Esophagus mucosa (tissue), 1 donor: ENCODE results near the gene CD1E. TPM values are rescaled to one million over a fixed set of nuclear protein-coding genes. Genes with fewer than 3 reads are reported as not detected.
"Not testable (repeated sequence)": the region's sequence is repeated elsewhere in the genome, so short reads cannot be mapped to it uniquely, and the experiment has no call there.

Experiments
- ATAC-seq: fragments of 200-7000 bp; cut with Tn5 transposase; one replicate; pipeline ENCODE4 v1.9.1; 2020
- total RNA-seq: library from RNA; stranded (reverse); gene quantifications from one replicate; pipeline ENCODE4 v1.2.4, GENCODE V29; 2023
- donor health status: DM: yes; HTN: yes; CAD: no.

CD1E gene
- total RNA-seq, 1 donor from 2014 or later: not detected

GRCh38 chr1:158362941-158363340 is 9.2 kb downstream of the CD1E start:
- no peak for ATAC-seq

GRCh38 chr1:158366783-158367182 is 13.1 kb downstream of the CD1E start:
- ATAC-seq: no peak

GRCh38 chr1:158371188-158371953 is 17.7 kb downstream of the CD1E start:
- no peak for ATAC-seq

GRCh38 chr1:158374101-158374500 is 20.4 kb downstream of the CD1E start:
- not testable (repeated sequence) for ATAC-seq

GRCh38 chr1:158374860-158375259 is 21.2 kb downstream of the CD1E start:
- no peak for ATAC-seq

GRCh38 chr1:158390331-158390730 is 36.6 kb downstream of the CD1E start:
- no peak for ATAC-seq

- no peak for ATAC-seq
Measured at GRCh38 chr1:158391099-158391498, 37.4 kb downstream of the CD1E start.

- no peak for ATAC-seq
Measured at GRCh38 chr1:158393476-158393875, 39.8 kb downstream of the CD1E start.

GRCh38 chr1:158396646-158397045 is 43.0 kb downstream of the CD1E start:
- no peak for ATAC-seq

GRCh38 chr1:158398818-158399514 is 45.3 kb downstream of the CD1E start, which contains the start of gene OR10T2:
TSS of gene OR10T2 (minus strand) at chr1:158399466. CDS start at chr1:158399466, 0 bp downstream.
- no peak for ATAC-seq

GRCh38 chr1:158400871-158401270 is 47.2 kb downstream of the CD1E start:
- ATAC-seq: no peak

GRCh38 chr1:158407092-158407491 is 53.4 kb downstream of the CD1E start:
- ATAC-seq: no peak

Other genes with a start within 250 kb of the CD1E start
- gene CD1D, start 173.0 kb upstream of the CD1E start, total RNA-seq: 0.44 TPM
- gene CD1A, start 99.5 kb upstream of the CD1E start, total RNA-seq: not detected
- 0.32 TPM for gene CD1C, start 64.0 kb upstream of the CD1E start, total RNA-seq
- not detected for gene CD1B, start 22.4 kb upstream of the CD1E start, total RNA-seq
- not detected for gene OR10T2, start 45.6 kb downstream of the CD1E start, total RNA-seq
- not detected for gene OR10K2, start 72.3 kb downstream of the CD1E start, total RNA-seq
- gene OR10K1, start 107.9 kb downstream of the CD1E start, total RNA-seq: not detected
- not detected for gene OR10R2, start 118.3 kb downstream of the CD1E start, total RNA-seq
- gene OR6Y1, start 200.5 kb downstream of the CD1E start, total RNA-seq: not detected
- not detected for gene OR6P1, start 216.7 kb downstream of the CD1E start, total RNA-seq
- not detected for gene OR10X1, start 226.0 kb downstream of the CD1E start, total RNA-seq